GM12878 (cell line): ENCODE results near the gene AGTRAP. TPM values are rescaled to one million over a fixed set of nuclear protein-coding genes. Genes with fewer than 3 reads are reported as not detected.

Experiments
- ATAC-seq: fragments of 200-7000 bp; cut with Tn5 transposase; 3 replicates; pipeline ENCODE4 v1.9.1; 2020; ENCODE audit warnings: mild to moderate bottlenecking, moderate library complexity
- BruUV-seq: library from RNA; stranded (reverse); fragments of 400-500 nt; replicated peaks from 2 replicates; lab custom pipeline; 2021; lab: Mats Ljungman, UMichigan
- CTCF ChIA-PET: fragments of 300-600 bp; sonication (Branson Sonifier 250); formaldehyde crosslinking; extraction: SDS; loops from one replicate; lab custom pipeline; 2021; ENCODE audit warnings: inconsistent platforms; lab: Yijun Ruan, JAX
- POLR2A ChIA-PET: fragments of 350-600 bp; formaldehyde crosslinking; extraction: SDS; loops from one replicate; lab custom pipeline; 2021; ENCODE audit warnings: inconsistent platforms; lab: Charles Lee
- RAD21 ChIA-PET: fragments of 300-600 bp; sonication (Branson Sonifier 250); formaldehyde crosslinking; loops from one replicate; lab custom pipeline; 2023; ENCODE audit warnings: antibody characterized with exemption; ENCODE audit not compliant: unreplicated experiment; lab: Charles Lee
- SMC1A ChIA-PET: fragments of 300-600 bp; sonication (Branson Sonifier 250); formaldehyde crosslinking; loops from one replicate; lab custom pipeline; 2023; ENCODE audit not compliant: unreplicated experiment, uncharacterized antibody; lab: Charles Lee
- DNase-seq: peaks from one replicate; pipeline ENCODE4 v3.0.0-alpha.2; 2011; ENCODE audit warnings: low read depth, low spot score
- FAIRE-seq: peaks from 3 replicates; lab custom pipeline; 2011; peaks lifted over from hg19 to GRCh38; lab: Jason Lieb, UNC
- H2AFZ ChIP-seq: 2 replicates; pipeline ENCODE4 v1.6.0; 2011; ENCODE audit warnings: low read depth, low read length, control low read depth; ENCODE audit not compliant: control insufficient read depth
- H3K27ac ChIP-seq: 2 replicates; pipeline ENCODE4 v1.5.1; 2011; ENCODE audit warnings: control low read depth; ENCODE audit not compliant: control insufficient read depth, insufficient read depth
- H3K27me3 ChIP-seq, 2 experiments: replicated peaks in 1 of 2; 2 replicates each; pipeline versions ENCODE4 v1.6.0 to v1.6.1; 2011; ENCODE audit warnings: low read length in 1 of 2; ENCODE audit not compliant: control insufficient read depth in 2 of 2, insufficient read depth in 2 of 2
- H3K36me3 ChIP-seq, 2 experiments: 2 replicates each; pipeline ENCODE4 v1.5.1; 2011; ENCODE audit warnings: low read length in 1 of 2; ENCODE audit not compliant: control insufficient read depth in 2 of 2, insufficient read depth in 2 of 2
- H3K4me1 ChIP-seq: 2 replicates; pipeline ENCODE4 v1.6.1; 2011; ENCODE audit warnings: mild to moderate bottlenecking, low read length, moderate library complexity, mixed read lengths; ENCODE audit not compliant: control insufficient read depth, insufficient read depth
- H3K4me2 ChIP-seq: 2 replicates; pipeline ENCODE4 v1.6.0; 2011; ENCODE audit warnings: control low read depth; ENCODE audit not compliant: control insufficient read depth, insufficient read depth
- H3K4me3 ChIP-seq: fragments of 200-600 bp; sonication (generic); 2 replicates; pipeline ENCODE4 v1.5.1; 2016
- H3K79me2 ChIP-seq: 2 replicates; pipeline ENCODE4 v1.6.0; 2011; ENCODE audit warnings: low read length; ENCODE audit not compliant: control insufficient read depth, insufficient read depth
- H3K9ac ChIP-seq: 2 replicates; pipeline ENCODE4 v1.8.0; 2011; ENCODE audit warnings: low read length, control low read depth, mixed read lengths; ENCODE audit not compliant: control insufficient read depth, insufficient read depth
- H3K9me3 ChIP-seq: replicated peaks from 3 replicates; pipeline ENCODE4 v1.5.1; 2011; ENCODE audit warnings: mild to moderate bottlenecking, low read length; ENCODE audit not compliant: control insufficient read depth, insufficient read depth
- H4K20me1 ChIP-seq: 2 replicates; pipeline ENCODE4 v1.6.0; 2011; ENCODE audit not compliant: control insufficient read depth, insufficient read depth
- ETV6 ChIP-seq, 2 experiments: fragments of 450-650 bp in 1 of 2; IDR thresholded peaks in 1 of 2; conservative IDR thresholded peaks in 1 of 2; 2 replicates each; pipeline ENCODE4 v1.6.1; 2014; ENCODE audit warnings: antibody characterized with exemption in 1 of 2, borderline replicate concordance in 1 of 2, low read depth in 1 of 2, mild to moderate bottlenecking in 1 of 2, moderate library complexity in 1 of 2
- GATAD2B ChIP-seq: fragments of 450-650 bp; conservative IDR thresholded peaks from 2 replicates; pipeline ENCODE4 v1.6.1; 2017; ENCODE audit warnings: low read depth, mild to moderate bottlenecking, moderate library complexity
- IRF3 ChIP-seq: fragments of 450-650 bp; IDR thresholded peaks from 2 replicates; pipeline ENCODE4 v1.6.1; 2014; ENCODE audit warnings: mild to moderate bottlenecking
- RAD51 ChIP-seq: fragments of 450-650 bp; IDR thresholded peaks from 2 replicates; pipeline ENCODE4 v1.6.1; 2016; ENCODE audit warnings: moderate library complexity, mild to moderate bottlenecking, inconsistent platforms
- SUZ12 ChIP-seq: fragments of 200-600 bp; sonication (generic); IDR thresholded peaks from one replicate; pipeline ENCODE4 v1.6.1; 2018; ENCODE audit warnings: antibody characterized with exemption, mild to moderate bottlenecking; ENCODE audit not compliant: unreplicated experiment
- TAF1 ChIP-seq: IDR thresholded peaks from 2 replicates; pipeline ENCODE4 v1.6.1; 2011; ENCODE audit warnings: mild to moderate bottlenecking, low read depth, low read length, borderline replicate concordance
- WGBS: methylation state at CpG from one replicate; pipeline ENCODE4 v1.1.6; 2016; ENCODE audit warnings: low lambda C conversion rate; ENCODE audit not compliant: insufficient replicate concordance, insufficient coverage; ENCODE audit errors: missing lambda C conversion rate; 5-methylcytosine and 5-hydroxymethylcytosine counted together
- in situ Hi-C: fragments of 300-500 bp; cut with MboI; formaldehyde crosslinking; loops from 9 replicates; pipeline ENCODE4 v1.14.3; 2018; ENCODE audit warnings: mixed read lengths
- intact Hi-C: fragments of 100-400 bp; cut with micrococcal nuclease; formaldehyde crosslinking; loops from one replicate; pipeline ENCODE4 v1.14.2; 2022; ENCODE audit not compliant: unreplicated experiment
- polyA plus RNA-seq, 11 experiments: library from polyadenylated mRNA; depleted of rRNA in 4 of 11; unstranded in 6 of 11; stranded (reverse) in 5 of 11; fragments of >200 nt; fragmentation: Nextera tagmentation in 4 of 11; fragmentation: Illumina TruSeq in 1 of 11; extraction: Ambion mirVana in 4 of 11; extraction: Trizol in 1 of 11; gene quantifications; 1 replicate in 1 of 11; 2 replicates in 10 of 11; pipeline versions ENCODE4 v1.2.1 to v1.2.3, GENCODE V29; 2011 to 2016; ENCODE audit warnings: inconsistent platforms in 2 of 11, missing spikeins in 2 of 11, low read depth in 1 of 11
- total RNA-seq, 4 experiments: library from RNA; depleted of rRNA in 3 of 4; stranded (reverse); fragments of >200 nt in 3 of 4; fragmentation: Illumina TruSeq in 1 of 4; extraction: Trizol in 1 of 4; gene quantifications; 2 replicates each; pipeline versions ENCODE4 v1.2.1 to v1.2.3, GENCODE V29; 2013 to 2021

AGTRAP gene
- total and polyA plus RNA-seq, 10 of the 15 experiments (the other 5 are each of a cell fraction or from before 2014, with no cell fraction given): 3.0 to 17.4 (median 10.2) TPM

GRCh38 chr1:11729155-11729497 is 6.8 kb upstream of the AGTRAP start:
- Histone ChIP-seq H3K79me2 (no peaks in the 10 kb centered on the region), H3K36me3 (no peaks in the 10 kb centered on the region), H3K4me3 (no peak overlapping the region), H3K9me3 (no peaks in the 10 kb centered on the region), H3K9ac (no peak overlapping the region), H4K20me1 (no peaks in the 10 kb centered on the region), H3K27me3 (no peaks in the 10 kb centered on the region), H3K4me2 (no peak overlapping the region), H3K27ac (no peak overlapping the region), H3K4me1 (peaks cover 10% of the 10 kb centered on the region), H2AFZ (no peak overlapping the region)
- TF ChIP-seq ETV6 (conservative IDR thresholded peaks at IDR 0.05 in 1 of 2, IDR thresholded peaks at IDR 0.05 in 1 of 2; ENCODE audit: borderline replicate concordance in 1 of 2, low read depth in 1 of 2): no peak
- no peak for TF ChIP-seq GATAD2B
- TF ChIP-seq IRF3: no peak
- no peak for TF ChIP-seq TAF1
- no peak for TF ChIP-seq RAD51
- TF ChIP-seq SUZ12: no peak
- in situ Hi-C loops (no loop called here), intact Hi-C loops (no loop called here)
- WGBS: 87% methylated on average over 11 of the region's 11 CpGs
- ChIA-PET CTCF (interaction anchor here (0.6 kb wide), 1 partner anchor 488 kb away, joined by 4 read pairs; no protein-coding TSS in a partner anchor), SMC1A (no interaction called here), POLR2A (no interaction called here), RAD21 (no interaction called here)
- no peak for DNase-seq
- no peak for ATAC-seq
- BruUV-seq: no TSS peak
- FAIRE-seq: no peak
